HUES64 (cell line): ENCODE measurements around the gene RNF187.

Experiments used
- H3K27ac ChIP-seq: 2 replicates; pipeline ENCODE4 v1.7.0; 2013; ENCODE audit warnings: low read depth, low read length, inconsistent platforms
- H3K27me3 ChIP-seq: 2 replicates; pipeline ENCODE4 v1.6.1; 2013; ENCODE audit warnings: mild to moderate bottlenecking, low read length; ENCODE audit not compliant: insufficient read depth
- H3K36me3 ChIP-seq: 2 replicates; pipeline ENCODE4 v1.6.1; 2013; ENCODE audit warnings: mild to moderate bottlenecking, low read length; ENCODE audit not compliant: insufficient read depth
- H3K4me1 ChIP-seq: 2 replicates; pipeline ENCODE4 v1.6.1; 2013; ENCODE audit warnings: mild to moderate bottlenecking, low read length, moderate library complexity; ENCODE audit not compliant: insufficient read depth
- H3K4me3 ChIP-seq: 2 replicates; pipeline ENCODE4 v1.5.1; 2013; ENCODE audit warnings: mild to moderate bottlenecking, low read length, moderate library complexity
- H3K9ac ChIP-seq: 2 replicates; pipeline ENCODE4 v1.6.1; 2013; ENCODE audit warnings: mild to moderate bottlenecking, low read depth, low read length
- H3K9me3 ChIP-seq: 2 replicates; pipeline ENCODE4 v1.6.1; 2013; ENCODE audit warnings: low read depth, low read length; ENCODE audit not compliant: insufficient read depth
- WGBS: fragments of 150-250, 120-280 bp; methylation state at CpG from one replicate; pipeline ENCODE4 v1.1.7; 2013; ENCODE audit warnings: missing lambda C conversion rate; 5-methylcytosine and 5-hydroxymethylcytosine counted together

Gene RNF187

GRCh38 chr1:228512781-228513198, 25.6 kb downstream of the RNF187 start:
- no peak overlapping the region for H3K9ac ChIP-seq

GRCh38 chr1:228513236-228513900, 26.2 kb downstream of the RNF187 start:
- 73% methylated on average over 13 of the region's 14 CpGs for WGBS
- Histone ChIP-seq H3K36me3 (no peaks in the 10 kb centered on the region), H3K4me1 (no peaks in the 10 kb centered on the region), H3K27ac (no peak overlapping the region), H3K9ac (no peak overlapping the region), H3K4me3 (no peak overlapping the region), H3K27me3 (peaks cover 69% of the 10 kb centered on the region), H3K9me3 (no peaks in the 10 kb centered on the region; the same call in 1 of the 2 replicates)

More at GRCh38 chr1:228512781-228513198, 25.6 kb downstream of the RNF187 start:
- Histone ChIP-seq H3K36me3 (no peaks in the 10 kb centered on the region), H3K4me3 (no peak overlapping the region), H3K4me1 (no peaks in the 10 kb centered on the region), H3K27ac (no peak overlapping the region), H3K9me3 (no peaks in the 10 kb centered on the region; the same call in 1 of the 2 replicates), H3K27me3 (peaks cover 64% of the 10 kb centered on the region)
- 73% methylated on average over 4 of the region's 4 CpGs for WGBS

GRCh38 chr1:228514421-228514820, 27.2 kb downstream of the RNF187 start:
- no peaks in the 10 kb centered on the region for H3K9me3 ChIP-seq
- H3K9ac ChIP-seq = no peak overlapping the region
- peaks cover 73% of the 10 kb centered on the region for H3K27me3 ChIP-seq
- WGBS = 92% methylated on average over 7 of the region's 7 CpGs
- no peaks in the 10 kb centered on the region for H3K4me1 ChIP-seq
- H3K4me3 ChIP-seq = no peak overlapping the region
- H3K27ac ChIP-seq = no peak overlapping the region
- H3K36me3 ChIP-seq = no peaks in the 10 kb centered on the region

GRCh38 chr1:228515200-228515834, 28.1 kb downstream of the RNF187 start:
- no peak overlapping the region for H3K9ac ChIP-seq
- WGBS = 52% methylated on average over 2 of the region's 2 CpGs
- no peak overlapping the region for H3K4me3 ChIP-seq
- no peaks in the 10 kb centered on the region for H3K4me1 ChIP-seq
- H3K27me3 ChIP-seq = peaks cover 71% of the 10 kb centered on the region
- no peaks in the 10 kb centered on the region for H3K9me3 ChIP-seq
- no peaks in the 10 kb centered on the region for H3K36me3 ChIP-seq
- no peak overlapping the region for H3K27ac ChIP-seq

- Histone ChIP-seq H3K36me3 (no peaks in the 10 kb centered on the region), H3K27ac (no peak overlapping the region), H3K4me1 (no peaks in the 10 kb centered on the region), H3K4me3 (no peak overlapping the region), H3K9ac (no peak overlapping the region), H3K9me3 (no peaks in the 10 kb centered on the region), H3K27me3 (peaks cover 50% of the 10 kb centered on the region)
- 97% methylated on average over 1 of the region's 2 CpGs for WGBS
Measured at GRCh38 chr1:228517655-228518054, 30.5 kb downstream of the RNF187 start.

GRCh38 chr1:228527596-228527995, 40.4 kb downstream of the RNF187 start:
- H3K9me3 ChIP-seq = 0 out of 2 replicates have a peak, but pooled peaks cover 12% of the 10 kb centered on the region
- H3K4me3 ChIP-seq = no peak overlapping the region
- H3K36me3 ChIP-seq = no peaks in the 10 kb centered on the region
- H3K27ac ChIP-seq = no peak overlapping the region
- H3K9ac ChIP-seq = no peak overlapping the region
- 55% methylated on average over 5 of the region's 5 CpGs for WGBS
- H3K27me3 ChIP-seq = peaks cover 15% of the 10 kb centered on the region; the same call in 1 of the 2 replicates
- H3K4me1 ChIP-seq = no peaks in the 10 kb centered on the region

- Histone ChIP-seq H3K27ac (no peak overlapping the region), H3K9me3 (0 out of 2 replicates have a peak, but pooled peaks cover 12% of the 10 kb centered on the region), H3K36me3 (no peaks in the 10 kb centered on the region), H3K4me3 (no peak overlapping the region), H3K4me1 (no peaks in the 10 kb centered on the region), H3K9ac (no peak overlapping the region), H3K27me3 (peaks cover 15% of the 10 kb centered on the region; the same call in 1 of the 2 replicates)
- 88% methylated on average over 2 of the region's 2 CpGs for WGBS
Measured at GRCh38 chr1:228528612-228529011, 41.4 kb downstream of the RNF187 start.

GRCh38 chr1:228530086-228530758, 43.0 kb downstream of the RNF187 start:
- Histone ChIP-seq H3K27ac (no peak overlapping the region), H3K36me3 (no peaks in the 10 kb centered on the region), H3K4me3 (no peak overlapping the region), H3K9ac (no peak overlapping the region), H3K4me1 (no peaks in the 10 kb centered on the region), H3K9me3 (0 out of 2 replicates have a peak, but pooled peaks cover 12% of the 10 kb centered on the region), H3K27me3 (peaks cover 17% of the 10 kb centered on the region; the same call in 1 of the 2 replicates)
- 81% methylated on average over 3 of the region's 3 CpGs for WGBS

- no peaks in the 10 kb centered on the region for H3K36me3 ChIP-seq
- H3K4me3 ChIP-seq = no peak overlapping the region
- peaks cover 17% of the 10 kb centered on the region; the same call in 1 of the 2 replicates for H3K27me3 ChIP-seq
- H3K4me1 ChIP-seq = no peaks in the 10 kb centered on the region
- WGBS = 76% methylated on average over 5 of the region's 5 CpGs
- no peak overlapping the region for H3K9ac ChIP-seq
- H3K9me3 ChIP-seq = peaks cover 16% of the 10 kb centered on the region; the same call in 1 of the 2 replicates
- no peak overlapping the region for H3K27ac ChIP-seq
Measured at GRCh38 chr1:228530951-228531731, 44.0 kb downstream of the RNF187 start.

- Histone ChIP-seq H3K9ac (no peak overlapping the region), H3K27me3 (peaks cover 19% of the 10 kb centered on the region; the same call in 1 of the 2 replicates), H3K4me1 (no peaks in the 10 kb centered on the region), H3K27ac (no peak overlapping the region), H3K9me3 (peaks cover 35% of the 10 kb centered on the region), H3K36me3 (no peaks in the 10 kb centered on the region), H3K4me3 (no peak overlapping the region)
- WGBS = 72% methylated on average over 3 of the region's 3 CpGs
Measured at GRCh38 chr1:228538831-228539230, 51.6 kb downstream of the RNF187 start.
